GM10847 (cell line): ENCODE measurements around the gene FKBP1A.

Experiments
- POLR2A ChIP-seq: IDR thresholded peaks from 2 replicates; pipeline ENCODE4 v1.6.1; 2011; ENCODE audit not compliant: insufficient read length; ENCODE audit errors: extremely low read depth

Gene FKBP1A

DNA sequence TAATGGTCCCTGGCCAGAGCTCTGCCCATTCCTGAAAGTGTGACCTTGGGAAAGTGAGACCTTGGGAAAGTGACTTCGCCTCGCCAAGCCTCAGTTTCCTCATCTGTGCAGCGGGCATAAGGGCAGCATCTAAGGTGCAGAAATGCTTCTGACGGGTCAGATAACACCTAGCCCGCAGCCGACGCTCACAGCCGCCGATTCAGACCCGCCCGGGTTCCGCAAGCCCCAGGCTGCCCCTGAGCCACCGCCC, 486 bp downstream of the FKBP1A start:
- no peak for TF ChIP-seq POLR2A

- TF ChIP-seq POLR2A, result no peak
Measured at GRCh38 chr20:1391640-1392442, 1.0 kb downstream of the FKBP1A start.

DNA sequence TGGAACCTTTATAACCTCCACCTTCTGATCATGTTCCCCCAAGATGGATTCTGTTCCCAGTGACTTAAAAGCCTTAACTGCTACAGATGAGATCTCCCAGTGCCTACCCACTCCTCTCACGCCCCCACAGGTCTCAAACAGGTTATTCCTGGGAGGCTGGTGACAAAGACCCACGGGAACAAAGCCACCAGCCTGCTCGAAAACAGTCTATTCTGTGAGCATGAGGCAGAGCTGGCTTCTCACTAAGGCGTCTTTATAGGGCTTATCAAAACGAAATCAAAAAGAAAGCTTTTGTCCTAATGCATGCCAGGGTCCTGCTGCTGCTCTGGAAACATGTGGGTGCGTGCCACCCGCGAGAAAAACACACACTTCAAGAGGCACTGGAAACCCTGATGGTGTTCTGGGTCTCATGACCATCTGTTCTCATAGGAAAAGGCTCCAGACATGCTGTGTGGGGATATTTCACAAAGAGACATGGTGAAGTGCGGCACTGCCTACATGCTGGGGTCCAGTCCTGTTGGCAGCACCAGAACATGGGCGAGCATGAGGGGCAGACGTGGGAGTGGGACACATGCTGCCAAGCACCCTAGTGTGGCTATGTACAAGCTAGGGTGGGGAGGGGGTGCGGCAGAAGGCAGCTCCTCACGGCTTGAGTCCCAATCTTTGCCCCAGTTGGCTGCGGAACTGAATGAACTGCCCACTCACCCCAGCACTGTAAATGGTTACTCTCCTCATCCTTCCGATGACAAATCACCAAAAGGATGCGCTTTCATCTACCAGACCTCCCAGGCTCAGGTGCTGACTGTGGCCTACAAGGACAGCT, 2.1 kb downstream of the FKBP1A start:
- TF ChIP-seq POLR2A, result no peak

- TF ChIP-seq POLR2A, result no peak
Measured at GRCh38 chr20:1389703-1390580, 2.9 kb downstream of the FKBP1A start.

DNA sequence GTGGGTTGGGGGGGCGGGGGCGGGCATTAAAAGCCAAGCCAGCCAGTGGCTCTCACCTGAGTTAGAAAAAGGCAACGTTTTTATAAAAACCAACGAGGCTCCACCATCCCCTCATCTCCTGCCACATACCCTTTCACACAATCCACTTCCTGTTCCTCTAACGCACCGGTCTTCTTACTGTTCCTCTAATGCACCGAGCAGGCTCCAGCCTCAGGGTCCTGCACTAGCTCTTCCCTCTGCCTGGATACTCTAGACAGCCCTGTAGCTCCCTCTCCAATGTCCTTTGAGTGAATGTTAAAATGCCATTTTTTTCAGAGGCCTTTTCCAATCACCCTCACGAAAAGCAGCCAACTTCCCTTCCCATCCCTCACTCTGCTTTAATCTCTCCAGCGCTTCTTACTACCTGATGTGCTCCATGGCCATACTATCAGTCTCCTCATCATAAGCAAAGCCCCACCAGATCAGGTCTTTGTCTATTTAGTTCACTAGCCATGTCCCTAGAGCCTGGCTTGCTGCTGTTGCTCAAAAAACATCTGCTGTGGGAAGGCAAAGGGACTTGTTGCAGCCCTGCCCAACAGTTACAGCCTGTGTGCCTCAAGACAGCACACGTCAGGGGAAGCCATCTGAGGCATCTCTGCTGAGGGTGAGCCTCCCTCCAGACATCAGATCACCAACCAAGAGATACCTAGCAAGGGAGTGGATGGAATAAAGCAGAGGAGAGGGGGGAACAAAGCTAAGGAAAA, 3.9 kb downstream of the FKBP1A start:
- TF ChIP-seq POLR2A, result no peak

- TF ChIP-seq POLR2A, result no peak
Measured at GRCh38 chr20:1388253-1388652, 4.6 kb downstream of the FKBP1A start.

DNA sequence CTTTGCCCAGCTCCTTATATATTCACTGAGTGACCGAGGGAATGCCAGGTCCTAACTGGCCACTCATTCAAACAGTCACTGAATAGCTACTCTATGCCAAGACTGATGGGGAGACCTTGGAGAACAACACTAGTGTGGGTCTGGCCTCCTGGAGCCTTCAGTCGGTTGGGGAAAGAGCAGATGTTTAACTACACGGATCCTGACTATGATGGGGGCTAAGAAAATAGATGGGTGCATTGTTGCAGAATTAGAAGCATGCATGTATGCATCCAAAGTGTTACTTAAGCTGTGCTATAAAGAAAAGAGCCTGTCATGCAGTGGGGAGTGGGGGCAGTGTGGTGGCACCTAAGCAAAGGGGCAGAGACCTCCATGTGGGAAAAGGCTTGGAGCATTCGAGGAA, 6.5 kb downstream of the FKBP1A start:
- no peak for TF ChIP-seq POLR2A

GRCh38 chr20:1383623-1384404, 9.0 kb downstream of the FKBP1A start:
- no peak for TF ChIP-seq POLR2A

DNA sequence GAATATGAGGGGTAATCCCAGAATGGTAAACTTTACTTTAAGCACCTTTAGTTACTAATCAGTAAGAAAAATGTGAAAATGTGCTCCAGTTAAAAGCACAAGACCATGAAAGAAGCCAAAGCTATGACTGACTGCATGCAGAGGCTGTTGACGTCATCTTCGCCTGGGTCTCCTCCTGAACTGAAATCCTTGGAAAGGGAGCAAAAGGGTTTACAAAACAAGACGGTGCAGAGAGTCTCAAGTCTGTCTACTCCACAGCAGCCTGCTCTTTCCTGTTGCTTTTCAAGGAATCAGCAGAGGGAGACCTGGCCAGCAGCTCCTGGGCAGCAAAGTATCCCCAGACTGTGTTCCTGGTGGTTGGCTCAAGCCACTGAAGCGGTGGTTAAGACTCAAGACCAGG, 10.2 kb downstream of the FKBP1A start:
- TF ChIP-seq POLR2A, result no peak

DNA sequence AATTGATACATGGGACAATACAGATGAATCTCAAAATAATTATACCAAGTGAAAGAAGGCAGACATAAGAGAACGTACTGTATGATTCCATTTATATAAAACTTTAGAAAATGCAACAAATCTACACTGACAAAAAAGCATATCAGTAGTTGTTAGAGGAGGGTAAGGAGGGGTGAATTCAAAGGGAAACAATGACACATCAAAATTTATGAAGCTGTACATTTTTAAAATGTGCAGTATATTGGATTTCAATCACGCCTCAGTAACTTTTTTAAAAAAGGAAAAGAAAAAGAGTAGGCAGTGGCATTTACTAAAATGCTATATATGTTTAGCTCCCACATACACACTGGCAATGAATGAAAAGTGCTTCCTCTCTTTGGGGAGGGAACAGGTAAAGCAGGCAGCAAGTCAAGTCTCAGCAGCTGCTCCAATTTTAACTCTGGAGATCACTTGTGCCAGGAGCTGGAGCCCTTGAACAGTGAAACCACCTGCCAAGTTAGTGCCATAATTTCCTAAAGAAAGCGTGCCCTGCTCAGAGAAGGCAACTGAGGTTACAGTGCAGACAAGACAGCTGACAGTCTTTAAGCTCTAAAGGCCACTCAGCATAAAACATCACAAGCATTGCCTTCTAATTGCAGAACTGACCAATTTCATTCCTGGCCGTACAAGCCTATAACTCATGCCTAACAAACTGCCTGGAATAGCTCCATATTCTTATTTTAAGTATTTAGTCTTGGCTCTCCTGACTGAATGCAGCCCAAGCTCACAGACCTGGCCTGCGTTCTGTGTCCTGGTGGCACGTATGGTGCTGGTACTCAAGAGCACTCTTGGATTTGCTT, 10.9 kb downstream of the FKBP1A start:
- no peak for TF ChIP-seq POLR2A

DNA sequence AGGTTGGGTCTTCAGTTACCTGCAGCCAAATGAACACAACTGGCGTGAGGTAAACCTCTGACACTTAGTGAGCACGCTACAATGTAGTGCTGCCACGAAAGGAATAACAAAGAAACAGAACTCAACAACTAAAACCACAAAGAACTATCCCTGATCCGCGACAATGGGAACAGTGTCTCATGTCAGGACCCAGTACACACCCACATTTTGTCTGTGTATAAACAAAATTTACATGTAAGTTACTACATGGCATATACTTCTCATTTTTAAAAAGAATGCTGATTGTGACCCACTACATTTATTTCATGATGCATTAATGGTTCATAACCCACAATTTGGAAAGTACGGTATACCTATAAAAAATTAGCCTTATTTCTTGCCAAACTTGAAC, 14.1 kb downstream of the FKBP1A start:
- no peak for TF ChIP-seq POLR2A

GRCh38 chr20:1377984-1378734, 14.7 kb downstream of the FKBP1A start:
- no peak for TF ChIP-seq POLR2A

- no peak for TF ChIP-seq POLR2A
Measured at GRCh38 chr20:1377341-1377871, 15.4 kb downstream of the FKBP1A start.
